ENCODE measurements around the gene ULBP1. TPM values are rescaled to one million over a fixed set of nuclear protein-coding genes. Genes with fewer than 3 reads are reported as not detected.
"Not testable (repeated sequence)": the region's sequence is repeated elsewhere in the genome, so short reads cannot be mapped to it uniquely, and the experiment has no call there.

The ULBP1 gene
- total RNA-seq, 2 experiments from 2014 or later: 0.08 to 0.14 TPM

- ATAC-seq (ENCODE audit: poor library complexity): no peak
- TF ChIP-seq, protein P1, sequence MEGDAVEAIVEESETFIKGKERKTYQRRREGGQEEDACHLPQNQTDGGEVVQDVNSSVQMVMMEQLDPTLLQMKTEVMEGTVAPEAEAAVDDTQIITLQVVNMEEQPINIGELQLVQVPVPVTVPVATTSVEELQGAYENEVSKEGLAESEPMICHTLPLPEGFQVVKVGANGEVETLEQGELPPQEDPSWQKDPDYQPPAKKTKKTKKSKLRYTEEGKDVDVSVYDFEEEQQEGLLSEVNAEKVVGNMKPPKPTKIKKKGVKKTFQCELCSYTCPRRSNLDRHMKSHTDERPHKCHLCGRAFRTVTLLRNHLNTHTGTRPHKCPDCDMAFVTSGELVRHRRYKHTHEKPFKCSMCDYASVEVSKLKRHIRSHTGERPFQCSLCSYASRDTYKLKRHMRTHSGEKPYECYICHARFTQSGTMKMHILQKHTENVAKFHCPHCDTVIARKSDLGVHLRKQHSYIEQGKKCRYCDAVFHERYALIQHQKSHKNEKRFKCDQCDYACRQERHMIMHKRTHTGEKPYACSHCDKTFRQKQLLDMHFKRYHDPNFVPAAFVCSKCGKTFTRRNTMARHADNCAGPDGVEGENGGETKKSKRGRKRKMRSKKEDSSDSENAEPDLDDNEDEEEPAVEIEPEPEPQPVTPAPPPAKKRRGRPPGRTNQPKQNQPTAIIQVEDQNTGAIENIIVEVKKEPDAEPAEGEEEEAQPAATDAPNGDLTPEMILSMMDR (IDR thresholded peaks at IDR 0.05): no peak
- H3K27me3 Mint-ChIP-seq: peaks cover 76% of the 10 kb centered on the region
- no peaks in the 10 kb centered on the region for H3K9me3 Mint-ChIP-seq
- intact Hi-C loops (cut with DNase I, micrococcal nuclease): loop anchor here (10.0 kb wide), 1 partner anchor 197 kb away; no protein-coding TSS in a partner anchor
- no peak overlapping the region for H3K27ac Mint-ChIP-seq
- H3K4me1 Mint-ChIP-seq (ENCODE audit: low read depth): peaks cover 26% of the 10 kb centered on the region
- no peak overlapping the region for H3K27ac ChIP-seq (ENCODE audit: low read depth in 1 of 2, low read length in 2 of 2)
- ChIA-PET POLR2A (no interaction called here), CTCF (no interaction called here)
- H3K4me3 Mint-ChIP-seq: peak overlapping the region; percentile 36
- no peaks in the 10 kb centered on the region for H3K36me3 ChIP-seq (ENCODE audit: insufficient read depth, low read length)
- H3K36me3 Mint-ChIP-seq (ENCODE audit: low read depth): no peaks in the 10 kb centered on the region
- no peak overlapping the region for H3K4me3 ChIP-seq (ENCODE audit: low read length)
- H3K9me3 ChIP-seq (ENCODE audit: control insufficient read depth in 1 of 2, insufficient read depth in 1 of 2, low read length in 2 of 2): peaks cover 0 to 20% of the 10 kb centered on the region in 2 experiments
- H3K4me1 ChIP-seq (ENCODE audit: insufficient read depth, low read length): peaks cover 29% of the 10 kb centered on the region
- H3K27me3 ChIP-seq (ENCODE audit: control insufficient read depth in 1 of 2, insufficient read depth in 2 of 2, low read length in 2 of 2): peaks cover 47 to 56% of the 10 kb centered on the region in 2 experiments
- peak in 1 of 14 experiments; percentile 21 for DNase-seq
These were observed 42.4 kb upstream of the ULBP1 start for GRCh38 chr6:149921361-149921760.

DNA sequence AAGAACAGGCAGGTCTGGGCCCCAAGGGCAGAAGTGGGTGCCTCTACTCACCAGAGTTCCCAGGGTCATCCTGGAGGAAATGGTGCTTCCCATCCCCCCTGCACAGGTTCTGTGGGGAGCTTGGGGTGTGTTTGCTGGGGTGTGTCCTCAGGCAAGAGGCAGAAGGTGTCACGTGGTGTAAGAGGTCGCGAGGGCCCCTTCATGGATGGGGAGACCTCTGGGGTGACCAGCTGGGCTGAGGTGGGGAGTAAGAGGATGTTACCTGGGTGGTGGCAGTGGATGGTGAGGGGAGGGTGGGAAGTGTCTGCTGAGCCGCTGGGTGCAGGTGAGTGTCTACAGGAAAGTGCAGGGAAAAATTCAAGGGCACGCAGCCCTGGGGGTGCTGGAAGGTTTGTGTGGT is 41.7 kb upstream of the ULBP1 start:
- intact Hi-C loops (cut with DNase I, micrococcal nuclease): loop anchor here (10.0 kb wide), 1 partner anchor 197 kb away; no protein-coding TSS in a partner anchor
- H3K36me3 Mint-ChIP-seq (ENCODE audit: low read depth); H3K27ac Mint-ChIP-seq; H3K27ac ChIP-seq (ENCODE audit: low read depth in 1 of 2, low read length in 2 of 2); H3K9me3 Mint-ChIP-seq; POLR2A ChIA-PET; H3K4me3 ChIP-seq (ENCODE audit: low read length); H3K36me3 ChIP-seq (ENCODE audit: insufficient read depth, low read length); ATAC-seq (ENCODE audit: poor library complexity); CTCF ChIA-PET: not testable (repeated sequence)
- H3K4me3 Mint-ChIP-seq: peak overlapping the region; percentile 26
- Histone ChIP-seq H3K4me1 (ENCODE audit: insufficient read depth, low read length) (peaks cover 31% of the 10 kb centered on the region), H3K9me3 (ENCODE audit: control insufficient read depth in 1 of 2, insufficient read depth in 1 of 2, low read length in 2 of 2) (peaks cover 0 to 20% of the 10 kb centered on the region in 2 experiments), H3K27me3 (ENCODE audit: control insufficient read depth in 1 of 2, insufficient read depth in 2 of 2, low read length in 2 of 2) (peaks cover 52 to 61% of the 10 kb centered on the region in 2 experiments)
- DNase-seq: peak in 1 of 14 experiments; percentile 30
- peaks cover 27% of the 10 kb centered on the region for H3K4me1 Mint-ChIP-seq (ENCODE audit: low read depth)
- peaks cover 82% of the 10 kb centered on the region for H3K27me3 Mint-ChIP-seq

GRCh38 chr6:149922642-149923326 is 41.0 kb upstream of the ULBP1 start, which contains the start of gene RAET1G:
TSS of gene RAET1G (minus strand) at chr6:149923121. CDS start at chr6:149923010, 111 bp downstream.
- POLR2A ChIA-PET: no interaction called here
- TF ChIP-seq, protein P1 (IDR thresholded peaks at IDR 0.05): no peak
- intact Hi-C loops (cut with DNase I, micrococcal nuclease): loop anchor here (10.0 kb wide), 1 partner anchor 198 kb away; no protein-coding TSS in a partner anchor
- CTCF ChIA-PET: no interaction called here
- H3K9me3 Mint-ChIP-seq: no peaks in the 10 kb centered on the region
- H3K4me1 Mint-ChIP-seq (ENCODE audit: low read depth): peaks cover 27% of the 10 kb centered on the region
- no peaks in the 10 kb centered on the region for H3K36me3 Mint-ChIP-seq (ENCODE audit: low read depth)
- no peak within 1 kb of the TSS for H3K27ac ChIP-seq (ENCODE audit: low read depth in 1 of 2, low read length in 2 of 2)
- peaks cover 31% of the 10 kb centered on the region for H3K4me1 ChIP-seq (ENCODE audit: insufficient read depth, low read length)
- peaks cover 0 to 20% of the 10 kb centered on the region in 2 experiments for H3K9me3 ChIP-seq (ENCODE audit: control insufficient read depth in 1 of 2, insufficient read depth in 1 of 2, low read length in 2 of 2)
- DNase-seq (peak; percentile 68 to 89 (median 80)), ATAC-seq (ENCODE audit: poor library complexity) (peak; percentile 93)
- no peaks in the 10 kb centered on the region for H3K36me3 ChIP-seq (ENCODE audit: insufficient read depth, low read length)
- H3K27me3 Mint-ChIP-seq: peaks cover 88% of the 10 kb centered on the region
- peak within 1 kb of the TSS; percentile 77 for H3K4me3 Mint-ChIP-seq
- H3K27me3 ChIP-seq (ENCODE audit: control insufficient read depth in 1 of 2, insufficient read depth in 2 of 2, low read length in 2 of 2): peaks cover 52 to 61% of the 10 kb centered on the region in 2 experiments
- peak within 1 kb of the TSS; percentile 57 for H3K4me3 ChIP-seq (ENCODE audit: low read length)
- H3K27ac Mint-ChIP-seq: no peak within 1 kb of the TSS
